Renal pelvis (tissue), 4 donors: ENCODE data around the gene CCNL2. TPM values are rescaled to one million over a fixed set of nuclear protein-coding genes. Genes with fewer than 3 reads are reported as not detected.
"Not testable (repeated sequence)": the region's sequence is repeated elsewhere in the genome, so short reads cannot be mapped to it uniquely, and the experiment has no call there.

Experiments
- DNase-seq: peaks from one replicate; pipeline ENCODE4 v3.0.0-alpha.2; 2013
- polyA plus RNA-seq, 3 donors: library from polyadenylated mRNA; unstranded; fragments of 120-200 nt; gene quantifications; one replicate each; pipeline ENCODE4 v1.2.1, GENCODE V29; 2013; ENCODE audit not compliant: insufficient read length in 3 of 3

CCNL2 gene
- polyA plus RNA-seq, 3 donors: 218 to 373 (median 330) TPM

- no peak for DNase-seq
Measured at GRCh38 chr1:1406101-1406820, 7.1 kb upstream of the CCNL2 start.

GRCh38 chr1:1403653-1404052 lies 4.5 kb upstream of the CCNL2 start:
- no peak for DNase-seq

GRCh38 chr1:1402901-1403392 lies 3.8 kb upstream of the CCNL2 start:
- DNase-seq: not testable (repeated sequence)

GRCh38 chr1:1402072-1402900 lies 3.2 kb upstream of the CCNL2 start:
- no peak for DNase-seq

GRCh38 chr1:1401457-1402010 lies 2.4 kb upstream of the CCNL2 start:
- no peak for DNase-seq

GRCh38 chr1:1400576-1401456 lies 1.7 kb upstream of the CCNL2 start:
- no peak for DNase-seq

GRCh38 chr1:1399872-1400575 lies 889 bp upstream of the CCNL2 start:
- DNase-seq: no peak

- no peak for DNase-seq
Measured at GRCh38 chr1:1398677-1399186, 403 bp downstream of the CCNL2 start.

- DNase-seq: no peak
Measured at GRCh38 chr1:1397839-1398523, 1.2 kb downstream of the CCNL2 start.

GRCh38 chr1:1395166-1395565 lies 4.0 kb downstream of the CCNL2 start:
- no peak for DNase-seq

GRCh38 chr1:1394116-1394515 lies 5.0 kb downstream of the CCNL2 start:
- DNase-seq: no peak

- DNase-seq: no peak
Measured at GRCh38 chr1:1393428-1393827, 5.7 kb downstream of the CCNL2 start.

GRCh38 chr1:1393014-1393413 lies 6.1 kb downstream of the CCNL2 start:
- DNase-seq: no peak

- DNase-seq: no peak
Measured at GRCh38 chr1:1391225-1391624, 7.9 kb downstream of the CCNL2 start.

GRCh38 chr1:1390675-1391074 lies 8.5 kb downstream of the CCNL2 start:
- DNase-seq: no peak

- no peak for DNase-seq
Measured at GRCh38 chr1:1388078-1388472, 11.1 kb downstream of the CCNL2 start.

- no peak for DNase-seq
Measured at GRCh38 chr1:1387098-1388077, 11.7 kb downstream of the CCNL2 start.

GRCh38 chr1:1385931-1386330 lies 13.2 kb downstream of the CCNL2 start:
- DNase-seq: no peak

GRCh38 chr1:1385339-1385738 lies 13.8 kb downstream of the CCNL2 start:
- DNase-seq: not testable (repeated sequence)
